GM12875 (cell line): Measurements from ENCODE around the gene TMEM100.

ENCODE experiments used
- H3K4me3 ChIP-seq: one replicate; pipeline ENCODE4 v1.5.1; 2011; ENCODE audit warnings: low read depth, low read length, control low read depth
- CTCF ChIP-seq: IDR thresholded peaks from 2 replicates; pipeline ENCODE4 v1.5.1; 2011; ENCODE audit warnings: low read depth, mild to moderate bottlenecking, control low read depth, inconsistent platforms, low read length, moderate library complexity, borderline replicate concordance; ENCODE audit not compliant: insufficient read depth

The TMEM100 gene

GRCh38 chr17:55751720-55752250 is 29.1 kb upstream of the TMEM100 start:
- no peak for TF ChIP-seq CTCF
- peak overlapping the region; percentile 72 for H3K4me3 ChIP-seq

DNA sequence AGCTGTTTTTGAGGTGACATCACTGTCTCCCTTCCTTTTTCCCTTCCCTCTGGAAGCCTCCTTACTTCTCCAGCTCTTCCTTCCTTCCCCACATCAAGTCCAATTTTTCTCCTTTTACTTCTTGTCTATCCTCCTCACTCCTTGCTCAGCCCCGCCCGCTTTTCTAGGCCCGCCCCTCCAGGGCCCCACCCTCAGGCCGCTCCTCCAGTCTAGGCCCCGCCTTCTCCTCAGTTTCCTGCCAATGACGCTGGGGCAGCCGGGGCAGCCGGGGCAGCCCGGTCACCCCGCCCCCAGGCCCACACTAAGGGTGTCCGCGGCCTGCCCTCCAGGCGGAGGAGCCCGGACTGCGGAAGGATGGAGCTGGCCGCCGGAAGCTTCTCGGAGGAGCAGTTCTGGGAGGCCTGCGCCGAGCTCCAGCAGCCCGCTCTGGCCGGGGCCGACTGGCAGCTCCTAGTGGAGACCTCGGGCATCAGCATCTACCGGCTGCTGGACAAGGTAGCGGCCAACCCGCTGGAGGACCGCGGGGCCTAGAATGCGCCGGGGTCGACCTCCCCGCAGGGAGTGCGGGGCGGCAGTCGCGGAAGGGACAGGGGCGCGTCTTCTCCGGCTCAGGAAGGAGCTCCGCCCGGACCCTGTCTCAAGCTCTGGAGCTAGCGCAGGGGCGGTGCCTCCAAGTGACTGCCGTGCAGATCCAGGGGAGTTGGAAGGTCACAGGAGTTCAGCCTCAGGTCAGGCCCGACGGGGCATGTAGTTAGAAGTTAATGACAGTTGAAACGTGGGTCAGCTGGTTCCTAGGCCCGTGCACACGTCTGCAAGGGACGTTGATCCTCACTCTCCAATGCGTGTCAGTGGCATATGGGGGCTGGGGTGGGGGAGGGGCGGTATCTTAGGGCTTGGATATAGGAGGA is 28.3 kb upstream of the TMEM100 start, which contains the start of gene PCTP:
Gene PCTP (plus strand): TSS at position 302 of the 908 bp plus-strand sequence. CDS start 53 bp downstream, at position 355.
- peak; percentile 51; the same call in 1 of the 2 replicates for TF ChIP-seq CTCF
- peak within 1 kb of the TSS; percentile 72 for H3K4me3 ChIP-seq

DNA sequence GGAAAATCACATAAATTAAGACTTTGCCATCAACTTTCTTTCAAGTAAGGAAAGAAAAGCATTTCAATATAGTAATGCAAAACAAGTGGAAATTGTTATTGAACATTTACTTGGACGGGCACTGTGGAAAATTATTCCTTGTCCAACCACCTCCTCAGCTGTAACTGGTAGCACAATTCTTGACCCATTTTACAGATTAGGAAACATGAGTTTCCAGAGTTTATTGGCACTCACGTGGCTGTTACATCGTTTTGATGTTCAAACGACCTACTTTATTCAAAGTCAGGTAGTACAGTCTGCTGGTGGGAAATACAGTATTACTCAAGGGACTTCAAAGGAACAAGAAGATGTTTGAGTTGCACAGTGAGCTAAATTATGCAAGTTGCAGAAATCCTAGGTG is 27.3 kb upstream of the TMEM100 start:
- TF ChIP-seq CTCF, result no peak
- H3K4me3 ChIP-seq, result no peak overlapping the region

DNA sequence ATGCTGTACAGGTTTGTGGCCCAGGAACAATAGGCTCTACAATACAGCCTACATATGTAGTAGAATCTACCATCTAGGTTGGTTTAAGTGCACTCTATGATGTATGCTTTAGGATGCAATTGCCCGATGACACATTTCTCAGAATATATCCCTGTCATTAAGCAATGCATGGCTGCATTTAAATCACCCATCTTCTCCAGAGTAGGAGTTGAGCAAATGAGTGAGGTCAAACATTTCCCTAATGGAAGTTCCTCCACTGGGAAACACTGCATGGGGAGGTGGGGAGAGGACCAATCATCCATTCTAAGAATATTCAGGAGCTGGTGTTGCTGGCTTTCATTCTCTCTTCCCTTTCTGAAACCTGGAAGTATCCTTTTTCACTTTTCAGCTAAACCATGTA is 26.2 kb upstream of the TMEM100 start:
- no peak overlapping the region for H3K4me3 ChIP-seq
- no peak for TF ChIP-seq CTCF

DNA sequence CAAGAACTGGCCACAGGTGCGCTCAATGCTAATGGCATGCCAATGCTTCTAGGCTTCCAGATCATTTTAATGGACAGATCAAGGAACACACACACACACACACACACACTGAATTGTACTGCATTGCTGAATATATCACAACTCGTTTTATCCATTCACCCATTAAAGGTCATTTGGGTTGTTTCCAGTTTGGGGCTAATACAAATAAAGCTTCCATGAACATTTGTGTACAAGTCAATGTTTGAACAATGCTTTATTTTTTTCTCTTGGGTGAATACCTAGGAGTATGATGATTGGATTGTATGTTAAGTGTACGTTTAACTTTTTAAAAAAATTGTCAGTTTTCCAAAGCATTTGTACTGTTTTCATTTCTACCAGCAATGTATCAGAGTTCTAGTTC is 24.5 kb upstream of the TMEM100 start:
- no peak for TF ChIP-seq CTCF
- no peak overlapping the region for H3K4me3 ChIP-seq

DNA sequence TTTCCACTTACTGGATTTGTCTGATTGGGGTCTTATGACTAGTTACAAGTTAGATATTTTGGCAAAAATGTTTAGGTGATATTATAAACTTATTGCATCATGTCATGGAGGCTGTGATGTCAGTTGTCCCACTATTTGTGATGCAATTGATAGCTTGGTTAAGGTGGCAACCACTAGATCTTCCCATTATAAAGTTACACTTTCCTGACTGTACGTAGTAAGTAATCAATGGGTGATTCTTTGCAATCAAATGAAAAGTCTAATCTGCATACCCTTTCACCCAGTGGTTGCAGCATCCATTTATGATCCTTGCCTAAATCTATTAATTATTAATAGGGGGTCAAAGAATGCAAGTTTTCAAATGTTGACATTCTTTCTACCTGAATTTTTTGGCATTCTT is 23.8 kb upstream of the TMEM100 start:
- TF ChIP-seq CTCF, result no peak
- H3K4me3 ChIP-seq, result no peak overlapping the region

- TF ChIP-seq CTCF, result no peak
- H3K4me3 ChIP-seq, result no peak overlapping the region
Measured at GRCh38 chr17:55745258-55745657, 22.6 kb upstream of the TMEM100 start.
